Parathyroid adenoma (tissue), 2 donors: ENCODE results near the gene FAH.

Experiments used
- H2AFZ ChIP-seq: fragments of 300-600 bp; sonication (generic); one replicate; pipeline ENCODE4 v1.7.0; 2017; ENCODE audit warnings: antibody characterized with exemption, mild to moderate bottlenecking
- H3K27ac ChIP-seq: fragments of 300-600 bp; sonication (generic); one replicate; pipeline ENCODE4 v1.7.0; 2017
- H3K27me3 ChIP-seq: fragments of 300-600 bp; sonication (generic); one replicate; pipeline ENCODE4 v1.7.0; 2017; ENCODE audit warnings: low read length; ENCODE audit not compliant: control insufficient read depth, insufficient read depth
- H3K36me3 ChIP-seq: fragments of 300-600 bp; sonication (generic); one replicate; pipeline ENCODE4 v1.7.0; 2017; ENCODE audit warnings: low read length; ENCODE audit not compliant: control insufficient read depth, insufficient read depth
- H3K4me1 ChIP-seq: fragments of 300-600 bp; sonication (generic); one replicate; pipeline ENCODE4 v1.7.0; 2017; ENCODE audit warnings: control low read depth
- H3K4me2 ChIP-seq: fragments of 300-600 bp; sonication (generic); one replicate; pipeline ENCODE4 v1.7.0; 2017; ENCODE audit warnings: low read length
- H3K4me3 ChIP-seq: fragments of 300-600 bp; sonication (generic); one replicate; pipeline ENCODE4 v1.7.0; 2017; ENCODE audit warnings: low read depth, low read length
- H3K79me2 ChIP-seq: fragments of 300-600 bp; sonication (generic); one replicate; pipeline ENCODE4 v1.7.0; 2017; ENCODE audit warnings: control low read depth
- H3K9ac ChIP-seq: fragments of 300-600 bp; sonication (generic); one replicate; pipeline ENCODE4 v1.7.0; 2017; ENCODE audit warnings: mild to moderate bottlenecking
- H3K9me3 ChIP-seq: fragments of 300-600 bp; sonication (generic); one replicate; pipeline ENCODE4 v1.7.0; 2017; ENCODE audit warnings: low read length; ENCODE audit not compliant: control insufficient read depth
- TF ChIP-seq, protein P1 (sequence below): fragments of 300-600 bp; sonication (generic); IDR thresholded peaks from one replicate; pipeline ENCODE4 v1.7.0; 2017; ENCODE audit warnings: antibody characterized with exemption, mild to moderate bottlenecking
- donor health status: primary hyperparathyroidism.

The FAH gene

DNA sequence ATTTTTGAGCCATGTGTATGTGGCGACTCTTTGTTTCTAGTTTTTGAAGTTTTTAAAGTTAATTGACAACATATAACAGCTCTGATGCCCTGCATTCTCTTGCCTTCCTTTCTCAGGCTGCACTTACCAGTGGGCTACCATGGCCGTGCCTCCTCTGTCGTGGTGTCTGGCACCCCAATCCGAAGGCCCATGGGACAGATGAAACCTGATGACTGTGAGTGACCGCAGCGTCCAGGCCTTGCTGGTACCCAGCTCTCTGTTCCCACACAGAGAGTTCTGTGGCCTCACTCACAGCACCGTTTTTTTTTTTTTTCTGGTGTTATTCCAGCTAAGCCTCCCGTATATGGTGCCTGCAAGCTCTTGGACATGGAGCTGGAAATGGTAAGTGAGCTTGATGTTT, 15.1 kb downstream of the FAH start:
- H3K4me3 ChIP-seq: no peak overlapping the region
- no peaks in the 10 kb centered on the region for H3K79me2 ChIP-seq
- H3K27me3 ChIP-seq: no peaks in the 10 kb centered on the region
- H3K36me3 ChIP-seq: no peaks in the 10 kb centered on the region
- H2AFZ ChIP-seq: no peak overlapping the region
- H3K4me1 ChIP-seq: no peaks in the 10 kb centered on the region
- no peak overlapping the region for H3K9ac ChIP-seq
- no peak overlapping the region for H3K27ac ChIP-seq
- no peak overlapping the region for H3K4me2 ChIP-seq
- TF ChIP-seq, protein P1, sequence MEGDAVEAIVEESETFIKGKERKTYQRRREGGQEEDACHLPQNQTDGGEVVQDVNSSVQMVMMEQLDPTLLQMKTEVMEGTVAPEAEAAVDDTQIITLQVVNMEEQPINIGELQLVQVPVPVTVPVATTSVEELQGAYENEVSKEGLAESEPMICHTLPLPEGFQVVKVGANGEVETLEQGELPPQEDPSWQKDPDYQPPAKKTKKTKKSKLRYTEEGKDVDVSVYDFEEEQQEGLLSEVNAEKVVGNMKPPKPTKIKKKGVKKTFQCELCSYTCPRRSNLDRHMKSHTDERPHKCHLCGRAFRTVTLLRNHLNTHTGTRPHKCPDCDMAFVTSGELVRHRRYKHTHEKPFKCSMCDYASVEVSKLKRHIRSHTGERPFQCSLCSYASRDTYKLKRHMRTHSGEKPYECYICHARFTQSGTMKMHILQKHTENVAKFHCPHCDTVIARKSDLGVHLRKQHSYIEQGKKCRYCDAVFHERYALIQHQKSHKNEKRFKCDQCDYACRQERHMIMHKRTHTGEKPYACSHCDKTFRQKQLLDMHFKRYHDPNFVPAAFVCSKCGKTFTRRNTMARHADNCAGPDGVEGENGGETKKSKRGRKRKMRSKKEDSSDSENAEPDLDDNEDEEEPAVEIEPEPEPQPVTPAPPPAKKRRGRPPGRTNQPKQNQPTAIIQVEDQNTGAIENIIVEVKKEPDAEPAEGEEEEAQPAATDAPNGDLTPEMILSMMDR: no peak
- H3K9me3 ChIP-seq: no peaks in the 10 kb centered on the region

DNA sequence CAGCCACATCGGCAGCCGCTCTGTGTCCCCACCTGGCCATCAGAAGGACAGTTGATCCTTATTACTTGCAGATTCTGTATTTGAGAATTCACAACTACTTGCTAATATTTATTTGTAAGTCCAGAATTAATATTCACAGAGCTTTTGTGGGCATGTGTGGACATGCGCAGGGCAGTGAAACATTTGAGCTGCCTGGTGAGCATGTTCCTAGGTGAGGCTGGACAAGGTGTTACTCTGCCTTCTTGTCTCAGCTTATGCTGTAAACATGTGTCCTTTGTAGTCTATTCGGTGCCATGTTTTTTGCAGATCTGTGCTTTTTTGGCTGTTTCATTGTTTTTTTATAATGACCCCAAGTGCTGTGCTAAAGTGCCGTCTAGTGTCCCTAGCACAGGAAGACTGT, 15.6 kb downstream of the FAH start:
- Histone ChIP-seq H3K27ac (no peak overlapping the region), H3K4me3 (no peak overlapping the region), H3K9me3 (no peaks in the 10 kb centered on the region), H3K79me2 (no peaks in the 10 kb centered on the region), H3K36me3 (no peaks in the 10 kb centered on the region), H2AFZ (no peak overlapping the region), H3K4me1 (no peaks in the 10 kb centered on the region), H3K4me2 (no peak overlapping the region), H3K27me3 (no peaks in the 10 kb centered on the region), H3K9ac (no peak overlapping the region)
- TF ChIP-seq, protein P1: no peak

DNA sequence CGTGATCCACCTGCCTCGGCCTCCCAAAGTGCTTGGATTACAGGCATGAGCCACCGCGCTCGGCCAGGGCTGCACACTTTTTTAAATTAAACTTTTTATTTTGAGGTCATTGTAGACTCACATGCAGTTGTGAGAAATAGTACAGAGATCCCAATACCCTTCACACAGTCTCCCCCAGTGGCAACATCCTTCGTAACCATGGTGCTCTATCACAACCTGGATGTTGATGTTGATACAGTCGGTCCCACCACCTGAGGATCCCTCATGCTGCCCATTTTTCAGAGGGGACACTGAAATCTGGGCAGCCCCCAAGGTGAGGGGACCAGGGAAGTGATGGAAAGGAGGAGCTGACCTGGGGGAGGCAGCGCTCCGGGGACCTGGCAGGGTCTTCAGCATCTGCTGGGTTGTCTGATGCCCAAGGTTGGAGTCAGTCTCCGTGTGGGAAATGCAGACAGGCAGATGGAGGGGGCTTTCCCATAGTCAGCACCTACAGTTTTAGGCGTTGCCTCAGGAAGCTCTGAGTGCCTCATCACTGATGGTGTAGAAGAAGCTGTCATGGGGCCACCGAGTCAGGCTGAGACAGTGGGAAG, 17.1 kb downstream of the FAH start:
- no peak overlapping the region for H2AFZ ChIP-seq
- no peak overlapping the region for H3K27ac ChIP-seq
- no peaks in the 10 kb centered on the region for H3K27me3 ChIP-seq
- no peak overlapping the region for H3K4me3 ChIP-seq
- TF ChIP-seq, protein P1: no peak
- H3K9me3 ChIP-seq: no peaks in the 10 kb centered on the region
- H3K36me3 ChIP-seq: no peaks in the 10 kb centered on the region
- no peaks in the 10 kb centered on the region for H3K79me2 ChIP-seq
- no peak overlapping the region for H3K9ac ChIP-seq
- H3K4me2 ChIP-seq: no peak overlapping the region
- no peaks in the 10 kb centered on the region for H3K4me1 ChIP-seq

DNA sequence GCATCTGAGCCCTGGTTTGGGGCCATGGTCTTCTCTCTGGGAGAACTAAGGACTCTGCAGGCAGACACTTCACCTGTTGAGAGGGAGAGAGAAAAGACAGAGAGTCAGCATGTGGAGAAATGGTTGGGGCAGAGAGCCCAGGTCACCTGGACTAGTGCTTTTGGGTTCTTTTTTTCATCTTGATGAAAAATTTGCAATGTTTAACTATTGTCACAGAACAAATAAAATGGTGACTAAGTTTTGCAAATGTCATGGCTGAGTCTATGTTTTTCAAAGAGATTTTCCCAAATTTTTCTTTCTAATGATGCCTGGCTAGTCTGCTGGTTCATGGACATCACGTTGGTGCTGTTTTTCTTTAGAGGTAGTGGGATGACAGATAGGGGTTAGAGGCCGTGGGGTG, 17.8 kb downstream of the FAH start:
- H3K27ac ChIP-seq: no peak overlapping the region
- no peak overlapping the region for H3K9ac ChIP-seq
- H3K27me3 ChIP-seq: no peaks in the 10 kb centered on the region
- H3K4me1 ChIP-seq: no peaks in the 10 kb centered on the region
- H2AFZ ChIP-seq: no peak overlapping the region
- no peaks in the 10 kb centered on the region for H3K79me2 ChIP-seq
- H3K9me3 ChIP-seq: no peaks in the 10 kb centered on the region
- TF ChIP-seq, protein P1: no peak
- H3K4me2 ChIP-seq: no peak overlapping the region
- H3K36me3 ChIP-seq: no peaks in the 10 kb centered on the region
- no peak overlapping the region for H3K4me3 ChIP-seq

DNA sequence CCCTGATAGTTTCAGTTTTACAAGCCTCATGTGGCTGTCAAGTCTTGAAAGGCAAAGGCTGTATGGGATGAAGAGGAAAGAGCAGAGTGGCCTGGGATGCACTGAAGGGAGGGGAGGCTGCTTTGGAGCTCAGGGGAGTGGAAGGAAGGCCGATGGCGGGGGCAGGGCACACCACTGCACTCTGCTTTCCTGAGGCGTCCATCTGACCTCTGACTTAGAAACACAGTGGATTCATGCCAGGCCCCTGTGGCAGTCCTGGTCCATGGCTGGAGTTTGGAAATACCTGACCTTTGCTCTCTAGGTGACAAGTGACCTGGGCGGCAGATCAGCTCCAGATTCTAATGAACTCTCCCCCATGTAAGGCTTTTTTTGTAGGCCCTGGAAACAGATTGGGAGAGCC, 19.0 kb downstream of the FAH start:
- Histone ChIP-seq H3K9me3 (no peaks in the 10 kb centered on the region), H2AFZ (no peak overlapping the region), H3K27ac (no peak overlapping the region), H3K9ac (no peak overlapping the region), H3K36me3 (no peaks in the 10 kb centered on the region), H3K27me3 (no peaks in the 10 kb centered on the region), H3K79me2 (no peaks in the 10 kb centered on the region), H3K4me3 (no peak overlapping the region), H3K4me2 (no peak overlapping the region), H3K4me1 (no peaks in the 10 kb centered on the region)
- TF ChIP-seq, protein P1: no peak
